Adrenal gland (tissue), 5 donors: ENCODE results near the gene IGSF3.

Experiments
- CTCF ChIP-seq, 6 experiments: fragments of 450-650 bp in 4 of 6; fragments of 200-600 bp in 2 of 6; sonication (generic) in 1 of 6; IDR thresholded peaks; 1 replicate in 5 of 6; 2 replicates in 1 of 6; pipeline versions ENCODE4 v1.5.1 to v1.8.0; 2016 to 2021; ENCODE audit warnings: antibody characterized with exemption in 6 of 6, mild to moderate bottlenecking in 2 of 6, moderate library complexity in 1 of 6
- POLR2A ChIP-seq, 2 donors: fragments of 450-650 bp; IDR thresholded peaks; one replicate each; pipeline ENCODE4 v1.6.1; 2017; ENCODE audit warnings: antibody characterized with exemption in 2 of 2, mild to moderate bottlenecking in 2 of 2, moderate library complexity in 1 of 2
- donor health status: DM: no; HTN: no; CAD: no.

- no peak for TF ChIP-seq POLR2A (IDR thresholded peaks at IDR 0.05)
- no peak for TF ChIP-seq CTCF (IDR thresholded peaks at IDR 0.05)
Measured at GRCh38 chr1:116677474-116678062, 10.0 kb upstream of the IGSF3 start.
